A549 (cell line): ENCODE data around the gene PPARA. TPM values are rescaled to one million over a fixed set of nuclear protein-coding genes. Genes with fewer than 3 reads are reported as not detected.

Experiments
- E2F6 ChIP-seq: IDR thresholded peaks from 2 replicates; pipeline ENCODE4 v1.6.1; 2012; ENCODE audit warnings: low read depth, borderline replicate concordance
- JUN ChIP-seq, 2 experiments: fragments of >200 bp; sonication (Bioruptor Twin); formaldehyde crosslinking; IDR thresholded peaks; 2 replicates in 1 of 2; 3 replicates in 1 of 2; pipeline ENCODE4 v1.6.1; 2016 to 2017
- polyA plus RNA-seq, 4 experiments: library from polyadenylated mRNA; depleted of rRNA in 3 of 4; stranded (reverse); fragments of >200 nt; fragmentation: RNase III in 1 of 4; extraction: RNeasy Plus Mini Kit Qiagen cat#74134 plus additional on column Dnase treatment in 1 of 4; gene quantifications; 2 replicates in 3 of 4; 3 replicates in 1 of 4; pipeline ENCODE4 v1.2.3, GENCODE V29; 2011 to 2017

The PPARA gene
- polyA plus RNA-seq, 2 of the 4 experiments (the other 2 are of a cell fraction): 2.6 to 2.8 TPM

GRCh38 chr22:46292732-46293131, 142.4 kb downstream of the PPARA start (continued):
- no peak for TF ChIP-seq E2F6
- TF ChIP-seq JUN (IDR thresholded peaks at IDR 0.05): no peak

Other genes starting within 250 kb of the PPARA start
- gene WNT7B, start 173.4 kb upstream of the PPARA start, polyA plus RNA-seq (2011; rRNA removed): 16.9 and 21.0 TPM in 2 replicates
- 80.8 to 92.0 TPM (median 82.2 TPM) in 3 replicates for gene WNT7B, start 173.4 kb upstream of the PPARA start, polyA plus RNA-seq (2017; fragmentation: RNase III; extraction: RNeasy Plus Mini Kit Qiagen cat#74134 plus additional on column Dnase treatment)
- gene CDPF1, start 99.8 kb downstream of the PPARA start, polyA plus RNA-seq (2011; rRNA removed): 7.9 and 8.9 TPM in 2 replicates
- 9.3 to 10.2 TPM (median 9.6 TPM) in 3 replicates for gene CDPF1, start 99.8 kb downstream of the PPARA start, polyA plus RNA-seq (2017; fragmentation: RNase III; extraction: RNeasy Plus Mini Kit Qiagen cat#74134 plus additional on column Dnase treatment)
- not detected in 2 replicates for gene PKDREJ, start 112.8 kb downstream of the PPARA start, polyA plus RNA-seq (2011; rRNA removed)
- not detected in 3 replicates for gene PKDREJ, start 112.8 kb downstream of the PPARA start, polyA plus RNA-seq (2017; fragmentation: RNase III; extraction: RNeasy Plus Mini Kit Qiagen cat#74134 plus additional on column Dnase treatment)
- 12.4 and 17.3 TPM in 2 replicates for gene TTC38, start 117.5 kb downstream of the PPARA start, polyA plus RNA-seq (2011; rRNA removed)
- 17.6 to 22.1 TPM (median 20.3 TPM) in 3 replicates for gene TTC38, start 117.5 kb downstream of the PPARA start, polyA plus RNA-seq (2017; fragmentation: RNase III; extraction: RNeasy Plus Mini Kit Qiagen cat#74134 plus additional on column Dnase treatment)
- gene GTSE1, start 146.3 kb downstream of the PPARA start, polyA plus RNA-seq (2011; rRNA removed): 11.4 and 11.5 TPM in 2 replicates
- gene GTSE1, start 146.3 kb downstream of the PPARA start, polyA plus RNA-seq (2017; fragmentation: RNase III; extraction: RNeasy Plus Mini Kit Qiagen cat#74134 plus additional on column Dnase treatment): 22.9 to 26.9 TPM (median 25.7 TPM) in 3 replicates
- 30.7 and 33.4 TPM in 2 replicates for gene TRMU, start 185.2 kb downstream of the PPARA start, polyA plus RNA-seq (2011; rRNA removed)
- 39.6 to 44.1 TPM (median 41.9 TPM) in 3 replicates for gene TRMU, start 185.2 kb downstream of the PPARA start, polyA plus RNA-seq (2017; fragmentation: RNase III; extraction: RNeasy Plus Mini Kit Qiagen cat#74134 plus additional on column Dnase treatment)